Measurements from ENCODE around the gene MOCS2.
A peak's percentile ranks its signal among the peaks of the same experiment; 100 is the strongest.
"Not testable (repeated sequence)": the region's sequence is repeated elsewhere in the genome, so short reads cannot be mapped to it uniquely, and the experiment has no call there.

Gene MOCS2, protein sequence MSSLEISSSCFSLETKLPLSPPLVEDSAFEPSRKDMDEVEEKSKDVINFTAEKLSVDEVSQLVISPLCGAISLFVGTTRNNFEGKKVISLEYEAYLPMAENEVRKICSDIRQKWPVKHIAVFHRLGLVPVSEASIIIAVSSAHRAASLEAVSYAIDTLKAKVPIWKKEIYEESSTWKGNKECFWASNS

DNA sequence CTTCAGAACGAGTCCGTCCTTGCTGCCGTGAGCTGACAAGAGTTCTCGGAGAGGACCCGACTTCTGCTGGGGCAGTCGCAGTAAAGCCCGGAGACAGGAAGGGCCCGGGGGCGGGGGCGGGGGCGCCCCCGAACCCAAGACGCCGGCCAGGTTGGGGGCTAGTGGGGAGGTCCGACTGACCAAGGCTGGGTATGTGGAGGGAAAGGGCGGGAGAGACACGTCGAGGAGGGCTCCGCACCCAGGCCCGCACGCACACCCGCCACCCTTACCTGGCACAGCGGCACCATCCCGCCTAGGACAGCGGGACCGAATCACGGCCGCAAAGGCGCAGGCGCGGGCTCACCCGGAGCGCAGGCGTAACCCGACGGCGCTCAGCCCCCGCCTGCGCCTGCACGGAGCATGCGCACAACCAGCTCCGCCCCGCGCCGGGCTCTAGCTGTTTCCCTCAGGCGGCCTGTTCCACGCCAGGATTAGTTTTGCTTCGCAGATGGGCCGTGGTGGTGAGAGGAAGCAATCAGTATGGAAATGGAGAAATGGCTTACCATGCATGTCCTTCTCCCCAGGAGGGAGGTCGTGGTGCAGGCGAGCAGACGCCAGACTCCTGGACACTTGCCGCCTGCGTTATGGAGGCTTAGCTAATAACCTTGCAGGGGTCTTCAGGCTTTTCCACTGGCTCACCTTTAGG is at the start of gene MOCS2:
TSS of gene MOCS2 (minus strand) at position 315 of the 685 bp plus-strand sequence. CDS start 2,583 bp downstream, outside the sequence.
- peak; percentile 87 for DNase-seq

DNA sequence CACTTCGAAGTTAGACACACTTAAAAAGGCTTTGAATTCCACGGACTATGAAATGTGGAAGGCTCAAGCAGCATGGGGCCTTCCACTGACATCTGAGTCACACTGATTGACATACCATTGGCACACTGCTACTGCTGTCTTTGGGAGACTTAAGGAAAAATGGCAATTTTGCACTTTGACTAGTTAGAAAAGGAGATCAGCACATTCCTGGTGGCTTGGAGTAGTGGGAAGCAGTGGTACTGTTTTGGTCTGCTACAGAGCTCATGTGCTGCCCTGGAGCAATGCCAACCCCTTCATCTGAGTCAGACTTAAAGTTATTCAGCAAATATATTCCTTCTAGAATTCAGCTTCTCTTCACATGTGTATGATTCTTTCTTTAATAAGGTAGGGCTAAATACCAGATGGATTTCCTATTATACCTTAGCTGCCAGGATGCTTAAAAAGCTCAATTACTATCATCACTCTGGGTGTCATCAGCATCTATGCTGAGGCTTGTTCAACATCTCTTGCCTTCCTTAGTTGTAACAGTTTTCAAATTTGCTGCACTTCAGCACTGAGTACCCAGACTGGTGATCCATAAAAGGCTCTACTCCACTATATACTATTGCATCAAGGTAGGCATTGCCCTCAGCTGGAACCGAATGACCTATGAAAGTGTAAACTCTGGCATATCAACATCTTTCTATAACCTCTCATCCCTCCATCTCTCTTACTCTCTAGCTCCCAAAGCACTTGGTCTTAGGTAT is 42.3 kb upstream of the MOCS2 start:
- DNase-seq: no peak

DNA sequence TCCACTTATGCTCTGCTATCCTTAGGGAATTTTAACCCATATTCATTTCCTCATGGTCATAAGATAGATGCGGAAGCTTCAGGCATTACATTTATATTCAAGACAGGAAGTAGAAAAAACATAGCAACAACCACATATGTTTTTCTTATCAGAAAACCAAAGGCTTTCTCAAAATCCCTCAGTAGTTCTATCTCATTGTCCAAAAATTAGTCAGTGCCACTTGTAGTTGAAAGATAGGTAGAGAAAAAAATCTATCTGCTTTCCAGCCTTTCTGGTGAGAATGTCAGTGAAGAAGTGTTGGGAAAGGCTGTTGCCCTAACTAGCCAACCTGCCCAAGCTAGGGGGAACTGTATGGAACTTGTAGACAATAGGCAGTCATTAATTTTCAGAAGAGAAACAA is 23.5 kb upstream of the MOCS2 start:
- DNase-seq: no peak

DNA sequence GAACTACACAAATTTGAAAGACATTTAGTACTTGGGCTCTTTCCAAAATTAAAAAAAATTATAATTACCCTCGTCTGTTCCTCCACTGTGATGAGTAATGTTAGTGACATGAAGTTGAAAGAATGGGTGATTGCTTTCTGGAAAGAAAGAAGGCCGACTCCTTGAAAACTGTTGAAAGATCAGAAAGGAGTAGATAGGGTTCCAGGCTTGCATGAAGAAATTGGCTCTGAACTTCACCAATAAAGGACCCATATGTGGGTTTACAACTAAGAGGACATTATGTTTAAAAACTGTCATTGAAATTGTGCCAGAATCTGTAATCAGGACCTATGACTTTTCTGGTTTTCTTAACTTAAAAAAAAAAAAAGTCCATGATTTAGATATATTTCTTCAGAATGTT is 20.7 kb upstream of the MOCS2 start:
- no peak for DNase-seq

DNA sequence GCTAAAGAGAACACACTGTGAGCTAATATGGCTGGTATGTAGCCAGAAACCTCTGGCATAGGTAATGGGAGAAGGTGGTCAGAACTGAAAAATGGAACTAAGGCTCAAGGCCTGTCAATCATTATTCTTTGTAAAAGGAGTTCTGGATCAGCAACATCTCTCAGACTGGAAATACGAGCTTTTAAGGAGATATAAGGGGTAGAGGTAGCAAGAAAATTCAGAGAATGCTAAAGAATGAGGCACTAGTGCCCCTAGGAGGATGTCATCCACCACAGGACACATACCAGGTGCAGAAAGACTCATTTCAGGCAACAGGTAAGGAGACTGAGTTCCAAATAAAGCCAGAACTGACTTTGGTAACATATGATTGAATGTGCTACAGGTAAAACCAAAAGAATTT is 18.9 kb upstream of the MOCS2 start:
- no peak for DNase-seq

DNA sequence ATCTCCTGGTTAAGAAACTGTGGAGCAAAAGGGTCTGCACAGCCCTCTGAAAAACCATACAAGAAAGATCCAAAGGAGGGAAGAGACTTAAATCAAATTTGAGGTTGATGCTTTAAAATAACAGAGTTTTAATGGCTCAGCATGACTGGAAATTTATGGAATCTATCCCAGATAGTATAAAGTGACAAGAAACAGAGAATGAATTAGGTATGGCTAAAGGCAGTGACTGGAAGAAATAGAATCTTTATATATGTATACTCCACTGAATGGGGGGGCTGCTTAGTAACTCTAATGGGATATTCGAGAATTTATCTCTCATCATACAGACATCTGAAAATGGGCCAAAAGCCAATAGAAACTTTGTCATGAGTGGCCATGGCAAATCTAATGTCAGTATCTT is 17.6 kb upstream of the MOCS2 start:
- DNase-seq: no peak

DNA sequence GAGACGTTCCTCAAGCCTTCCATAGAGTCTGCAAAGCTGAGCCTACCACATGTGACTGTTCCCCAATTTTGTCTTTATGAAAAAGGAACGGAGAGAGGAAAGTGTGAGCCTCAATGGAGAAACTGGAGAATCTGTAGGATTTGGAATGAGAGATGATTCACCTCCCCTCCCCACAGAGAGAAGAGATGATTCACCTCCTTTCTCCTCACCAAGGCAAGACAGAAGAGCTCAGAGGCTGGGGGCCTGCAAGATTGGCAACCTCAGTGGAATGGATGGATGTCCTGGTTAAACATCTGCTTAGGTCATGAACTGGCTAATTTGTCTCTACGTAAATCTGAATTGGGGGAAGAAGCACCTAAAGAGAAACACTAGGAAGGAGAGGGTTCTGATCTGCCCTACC is 17.0 kb upstream of the MOCS2 start:
- no peak for DNase-seq

DNA sequence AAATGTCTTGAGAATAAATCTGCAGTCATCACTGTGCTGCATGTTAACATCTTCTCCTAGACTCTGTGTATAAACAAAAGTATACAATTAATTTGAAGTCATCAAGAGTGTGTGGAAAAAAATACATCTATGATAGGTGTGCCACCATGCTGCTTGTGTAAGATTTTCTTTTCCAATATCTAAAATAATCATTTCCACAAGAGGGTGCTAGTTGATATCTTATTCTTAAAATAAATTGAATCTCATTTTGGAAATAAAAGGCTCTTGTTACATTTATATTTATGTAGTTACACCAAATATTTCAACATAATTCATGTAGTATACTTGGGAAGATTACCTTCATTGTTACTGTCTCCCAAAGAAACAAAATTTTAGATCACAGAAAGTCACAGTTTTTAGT is 14.1 kb upstream of the MOCS2 start:
- DNase-seq: no peak

DNA sequence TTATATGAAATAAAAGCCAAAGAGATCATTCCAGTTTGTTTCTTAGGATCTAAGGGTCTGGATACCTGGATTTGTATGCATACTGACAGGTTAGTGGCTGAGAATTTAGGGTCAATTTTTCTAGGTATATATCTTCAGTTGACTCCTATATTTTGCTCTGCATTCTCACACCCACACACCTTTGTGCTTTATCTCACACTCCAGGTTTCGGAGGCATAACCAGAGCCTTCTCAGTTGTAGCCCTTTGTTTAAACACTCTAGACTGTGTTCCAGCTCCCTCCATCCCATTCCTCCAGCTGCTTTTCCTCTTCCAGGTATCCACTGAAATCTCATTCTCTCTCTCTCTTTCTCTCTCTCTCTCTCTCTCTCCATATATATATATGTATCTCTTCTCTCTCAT is 10.6 kb upstream of the MOCS2 start:
- DNase-seq: no peak

DNA sequence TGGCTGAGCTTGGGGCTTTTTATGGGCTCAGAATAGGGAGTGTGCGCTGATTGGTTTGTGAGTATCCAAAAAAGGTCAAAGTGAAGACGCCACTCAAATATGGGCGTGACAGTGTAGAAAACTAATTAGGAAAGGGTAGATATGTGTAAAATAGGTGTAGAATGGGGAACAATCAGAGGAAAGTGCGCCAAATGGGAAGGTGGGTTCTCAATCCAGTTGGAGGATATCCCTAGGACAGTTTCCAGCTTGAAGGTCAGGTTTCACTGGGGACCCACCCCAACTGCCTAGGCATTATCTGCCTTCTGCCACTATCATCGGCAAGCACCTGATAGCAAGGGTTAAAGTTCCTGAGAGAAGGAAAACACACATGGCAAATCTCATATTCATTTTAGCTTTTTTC is 9.3 kb upstream of the MOCS2 start:
- DNase-seq: no peak

DNA sequence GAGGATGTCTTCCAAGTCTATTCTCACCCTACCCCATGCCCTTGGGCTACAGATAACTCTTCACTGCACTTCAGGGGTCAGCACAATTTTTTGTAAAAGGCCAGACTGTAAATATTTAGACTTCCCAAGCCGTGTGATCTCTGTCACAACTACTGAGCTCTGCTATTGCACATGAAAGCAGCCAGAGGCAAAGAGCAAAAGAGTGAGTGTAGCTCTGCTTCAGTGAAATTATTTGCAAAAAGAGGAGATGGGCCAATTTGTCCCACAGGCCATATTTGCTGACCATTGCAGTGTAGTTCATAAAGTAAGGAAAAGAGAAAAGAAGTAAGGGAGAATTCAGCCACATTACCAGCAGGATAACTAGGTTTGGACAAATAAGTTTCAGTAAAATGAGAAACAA is 7.0 kb upstream of the MOCS2 start:
- DNase-seq: no peak

DNA sequence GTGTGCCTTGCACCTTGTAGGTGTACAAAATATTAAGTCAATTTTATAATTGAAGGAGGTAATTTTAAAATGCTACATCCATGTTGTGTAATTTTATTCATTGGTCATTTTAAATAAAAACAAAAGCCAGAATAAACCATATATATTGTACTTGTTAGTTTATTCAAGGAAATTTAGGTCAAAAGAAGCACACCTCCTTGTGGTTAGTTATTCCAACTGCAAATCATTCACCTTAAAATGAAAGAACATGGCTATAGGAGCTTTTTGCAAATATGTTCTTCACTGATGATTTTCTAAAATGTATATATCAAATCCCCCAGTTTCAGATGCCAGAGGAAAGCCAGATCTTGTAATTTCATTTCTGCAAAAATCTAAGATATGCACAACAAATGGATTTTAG is 5.4 kb upstream of the MOCS2 start:
- DNase-seq: no peak

DNA sequence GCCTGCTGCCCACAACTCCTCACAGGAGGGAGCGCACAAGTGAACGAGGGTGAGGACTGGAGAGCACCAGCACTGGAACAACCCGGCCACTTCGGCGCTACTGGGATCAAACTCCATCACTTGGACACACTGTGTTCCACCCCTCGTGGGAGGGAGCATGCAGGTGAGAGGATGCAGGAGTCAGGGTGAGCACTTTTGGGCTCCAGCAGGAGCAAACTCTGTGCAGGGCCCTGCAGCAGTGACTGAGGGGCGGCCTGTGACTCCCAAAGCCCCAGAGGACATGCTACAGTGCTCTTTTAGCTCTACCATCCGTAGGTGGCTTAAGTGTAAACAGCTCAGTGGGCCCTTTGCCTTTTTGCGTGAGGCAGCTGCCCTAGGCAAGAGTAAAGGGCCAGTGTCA is 4.4 kb upstream of the MOCS2 start:
- no peak for DNase-seq

DNA sequence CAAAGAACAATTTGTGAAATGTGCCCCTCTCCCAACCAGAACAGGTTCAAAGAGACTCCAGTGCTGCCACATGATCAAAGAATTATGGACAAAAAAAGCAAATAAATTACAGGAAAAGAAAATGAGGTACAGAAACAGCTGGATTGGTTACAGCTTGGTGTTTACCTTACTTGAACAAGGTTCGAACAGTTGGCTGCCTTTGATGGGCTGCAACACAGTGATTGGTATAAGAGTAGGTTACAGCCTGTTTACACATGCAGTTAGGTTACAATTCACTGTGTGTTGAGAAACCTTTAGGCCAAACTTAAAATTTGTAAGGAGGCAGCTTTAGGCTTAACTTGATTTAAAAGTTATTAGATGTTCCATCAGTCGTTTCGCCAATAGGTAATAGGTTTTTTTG is 3.4 kb upstream of the MOCS2 start:
- DNase-seq: no peak

DNA sequence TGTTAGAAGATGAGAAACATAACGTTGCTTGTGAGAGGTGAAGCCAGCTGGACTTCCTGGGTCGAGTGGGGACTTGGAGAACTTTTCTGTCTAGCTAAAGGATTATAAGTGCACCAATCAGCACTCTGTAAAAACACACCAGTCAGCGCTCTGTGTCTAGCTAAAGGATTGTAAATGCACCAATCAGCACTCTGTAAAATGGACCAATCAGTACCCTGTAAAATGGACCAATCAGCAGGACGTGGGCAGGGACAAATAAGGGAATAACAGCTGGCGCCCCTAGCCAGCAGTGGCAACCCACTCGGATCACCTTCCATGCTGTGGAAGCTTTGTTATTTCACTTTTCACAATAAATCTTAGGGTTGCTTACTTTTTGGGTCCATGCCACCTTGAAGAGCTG is 2.8 kb upstream of the MOCS2 start:
- not testable (repeated sequence) for DNase-seq

DNA sequence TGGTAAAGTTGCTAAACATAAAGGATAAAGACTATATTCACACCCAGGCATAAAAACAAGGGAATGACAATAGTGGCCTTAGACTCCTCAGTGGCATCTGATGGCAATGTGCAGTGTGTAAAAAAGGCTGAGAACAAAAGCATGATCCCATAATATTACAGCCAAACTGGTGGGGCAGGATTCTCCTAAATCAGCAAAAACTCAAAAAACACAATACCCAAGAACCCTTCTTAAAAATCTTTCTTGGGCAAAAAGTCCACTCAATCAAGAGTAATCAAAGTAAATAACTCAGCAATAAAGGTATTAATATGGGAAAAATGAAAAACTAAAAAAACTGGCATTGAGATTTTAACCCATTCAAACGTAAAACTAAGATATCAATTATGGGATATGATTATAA is 1.6 kb upstream of the MOCS2 start:
- no peak for DNase-seq

DNA sequence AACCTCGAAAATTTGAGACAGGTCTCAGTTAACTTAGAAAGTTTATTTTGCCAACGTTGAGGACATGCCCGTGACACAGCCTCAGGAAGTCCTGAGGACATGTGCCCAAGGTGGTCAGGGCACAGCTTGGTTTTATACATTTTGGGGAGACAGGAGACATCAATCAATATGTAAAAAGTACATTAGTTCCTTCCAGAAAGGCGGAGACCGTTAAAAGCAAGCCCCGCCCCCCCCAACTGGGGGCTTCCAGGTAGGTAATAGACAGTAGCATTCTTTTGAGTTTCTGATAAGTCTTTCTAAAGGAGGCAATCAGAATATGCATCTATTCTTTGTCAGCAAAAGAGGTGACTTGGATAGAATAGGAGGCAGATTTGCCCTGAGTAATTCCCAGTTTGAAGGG is 599 bp upstream of the MOCS2 start:
- no peak for DNase-seq

DNA sequence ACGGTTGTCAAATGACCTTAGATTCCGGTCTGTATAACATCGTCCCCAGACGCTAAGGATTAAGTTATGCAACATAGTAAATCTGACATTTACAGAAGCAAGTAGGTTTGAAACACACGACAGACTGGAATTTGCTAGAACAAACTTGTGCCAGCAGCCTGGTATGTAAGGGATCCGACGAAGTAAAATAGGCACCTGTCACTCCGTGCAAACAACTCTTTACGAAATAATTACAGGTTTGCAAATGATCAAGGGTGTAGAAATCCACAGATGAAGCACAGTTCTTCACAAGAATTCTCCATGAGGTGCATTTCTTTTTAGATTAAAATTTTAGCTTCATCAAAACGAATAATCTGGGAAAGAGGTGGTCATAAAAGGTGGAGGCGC is 508 bp downstream of the MOCS2 start:
- peak; percentile 15 for DNase-seq

DNA sequence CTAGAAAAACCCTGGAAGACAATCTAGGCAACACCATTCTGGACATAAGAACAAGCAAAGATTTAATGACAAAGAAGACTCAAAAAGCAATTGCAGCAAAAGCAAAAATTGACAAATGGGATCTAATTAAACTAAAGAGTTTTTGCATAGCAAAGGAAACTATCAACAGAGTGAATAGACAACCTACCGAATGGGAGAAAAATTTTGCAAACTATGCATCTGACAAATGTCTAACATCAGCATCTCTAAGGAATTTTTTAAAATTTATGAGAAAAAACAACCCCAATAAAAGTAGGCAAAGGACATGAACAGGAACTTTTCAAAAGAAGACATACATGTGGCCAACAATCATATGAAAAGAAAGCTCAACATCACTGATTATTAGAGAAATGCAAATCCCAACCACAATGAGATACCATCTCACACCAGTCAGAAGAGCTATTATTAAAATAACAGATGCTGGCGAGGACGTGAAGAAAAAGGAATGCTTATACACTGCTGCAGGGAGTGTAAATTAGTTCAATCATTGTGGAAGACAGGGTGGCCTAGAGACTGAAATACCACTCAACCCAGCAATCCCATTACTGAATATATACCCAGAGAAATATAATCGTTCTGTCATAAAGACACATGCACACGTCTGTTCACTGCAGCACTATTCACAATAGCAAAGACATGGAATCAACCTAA is 3.8 kb downstream of the MOCS2 start:
- DNase-seq: no peak

DNA sequence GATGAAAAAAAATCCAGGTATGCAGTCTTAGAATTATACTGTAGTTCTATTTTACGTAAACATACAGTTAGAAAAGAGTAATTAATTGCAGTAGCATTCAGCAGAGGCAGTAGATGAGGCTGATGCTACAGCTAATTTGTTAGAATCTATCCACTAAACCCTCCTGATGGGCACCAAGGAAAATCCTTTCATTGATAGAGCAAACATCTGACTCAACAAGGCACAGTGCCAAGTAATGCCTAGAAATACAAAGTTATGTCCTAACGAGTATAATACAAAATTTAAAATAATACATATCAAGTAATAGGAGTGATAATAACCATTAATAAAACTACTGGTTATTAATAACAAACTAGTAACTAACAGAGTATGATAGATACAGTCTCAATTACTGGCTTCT is 9.0 kb downstream of the MOCS2 start:
- DNase-seq: no peak

DNA sequence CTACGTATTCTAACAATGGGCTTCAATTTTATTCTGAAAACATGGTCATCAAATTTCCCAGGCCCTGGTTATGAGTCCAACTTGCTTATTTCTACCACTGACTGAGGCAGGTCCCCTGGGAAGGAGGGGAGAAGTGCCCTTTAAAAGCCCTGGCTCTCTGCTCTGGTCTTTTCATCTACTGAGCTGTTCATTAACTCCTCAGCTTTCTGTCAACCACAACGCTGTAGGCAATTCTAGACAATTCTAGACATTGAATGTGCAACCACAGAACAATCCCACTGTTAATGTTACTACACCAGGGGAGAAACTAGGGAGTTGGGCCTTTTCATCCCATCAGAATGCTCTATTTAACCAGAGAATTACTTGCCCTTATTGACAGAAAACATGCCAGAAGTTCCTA is 10.0 kb downstream of the MOCS2 start:
- DNase-seq: no peak

DNA sequence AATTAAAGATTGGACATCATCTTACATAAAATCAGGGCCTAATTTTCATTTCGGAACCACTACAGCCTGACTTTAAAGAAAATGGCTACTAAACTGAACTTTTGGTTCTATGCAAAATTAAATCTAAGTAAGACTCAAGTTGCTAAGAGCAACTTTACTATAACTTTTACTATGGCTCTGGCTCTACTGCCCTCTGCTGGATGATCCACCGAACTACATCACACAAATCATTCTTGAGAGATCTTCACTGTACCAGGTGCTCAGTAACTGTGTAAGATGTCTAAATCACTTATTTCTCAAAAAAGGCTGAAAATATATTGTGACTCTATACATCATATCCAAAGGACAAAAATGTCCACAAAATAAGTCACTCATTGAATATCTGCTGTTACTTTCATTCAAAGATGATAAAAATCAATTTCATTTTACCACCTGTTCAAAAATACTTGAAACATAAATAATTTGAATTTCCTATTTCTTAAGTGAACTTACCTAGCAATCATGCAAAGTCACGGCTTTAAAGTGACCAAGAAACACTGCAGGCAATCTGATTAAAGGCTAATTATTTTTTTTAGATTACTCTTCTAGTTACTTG is 13.5 kb downstream of the MOCS2 start:
- DNase-seq: peak; percentile 78

DNA sequence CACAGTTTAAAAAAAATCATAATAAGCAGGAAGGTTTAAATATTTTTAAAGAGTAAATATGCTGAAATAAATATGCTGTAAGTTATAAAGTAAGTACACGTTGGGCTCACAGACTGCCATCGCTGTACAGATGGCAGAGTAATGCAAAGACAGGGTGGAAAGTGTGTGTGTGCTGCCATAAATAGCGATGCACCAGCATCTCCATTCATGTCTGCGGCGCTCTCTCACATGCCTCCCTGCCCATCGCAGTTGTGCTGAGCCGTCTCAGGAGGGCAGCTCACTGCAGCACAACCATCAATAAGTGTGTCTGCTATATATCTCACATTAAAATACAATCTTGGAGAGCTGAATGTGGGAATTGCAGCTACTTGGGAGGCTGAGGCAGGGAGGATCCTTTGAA is 14.3 kb downstream of the MOCS2 start:
- no peak for DNase-seq
